Myocyte (in vitro differentiated cells): ENCODE results near the gene ADD3. TPM values are rescaled to one million over a fixed set of nuclear protein-coding genes. Genes with fewer than 3 reads are reported as not detected.
A peak's percentile ranks its signal among the peaks of the same experiment; 100 is the strongest.
"Not testable (repeated sequence)": the region's sequence is repeated elsewhere in the genome, so short reads cannot be mapped to it uniquely, and the experiment has no call there.

Source experiments
- DNase-seq: peaks from one replicate; pipeline ENCODE4 v3.0.0-alpha.2; 2012; ENCODE audit warnings: low read depth
- total RNA-seq: library from RNA; depleted of rRNA; stranded (reverse); fragments of >200 nt; gene quantifications from 2 replicates; pipeline ENCODE4 v1.2.3, GENCODE V29; 2014

ADD3 gene
- total RNA-seq, 1 donor from 2014 or later = 799 TPM

DNA sequence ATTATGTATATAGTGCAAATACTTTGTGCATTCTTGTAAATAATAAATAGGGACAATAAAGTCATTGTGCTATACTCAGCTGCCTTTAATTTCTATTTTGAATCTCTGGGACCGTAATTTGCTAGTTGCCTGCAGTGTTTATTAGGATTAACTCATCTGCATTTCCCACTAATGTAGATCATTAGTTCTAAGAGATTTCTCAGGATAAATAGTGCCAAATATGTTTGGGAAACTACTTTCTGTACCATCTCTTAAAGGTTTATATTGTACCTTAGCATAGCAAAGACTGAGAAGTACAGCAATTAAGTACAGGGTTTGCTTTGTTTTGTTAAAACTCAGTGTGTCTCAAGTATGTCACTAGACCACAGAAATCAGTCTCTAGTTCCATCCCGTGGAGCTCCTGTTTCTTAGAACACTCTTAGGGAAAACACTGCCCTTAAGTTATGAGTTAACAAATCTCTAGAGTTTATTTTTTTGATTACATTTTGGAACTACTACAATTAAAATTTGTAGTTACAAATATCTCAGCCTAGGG is 26.0 kb downstream of the ADD3 start:
- DNase-seq = peak; percentile 23

- no peak for DNase-seq
These were observed 26.8 kb downstream of the ADD3 start for GRCh38 chr10:110034596-110034995.

DNA sequence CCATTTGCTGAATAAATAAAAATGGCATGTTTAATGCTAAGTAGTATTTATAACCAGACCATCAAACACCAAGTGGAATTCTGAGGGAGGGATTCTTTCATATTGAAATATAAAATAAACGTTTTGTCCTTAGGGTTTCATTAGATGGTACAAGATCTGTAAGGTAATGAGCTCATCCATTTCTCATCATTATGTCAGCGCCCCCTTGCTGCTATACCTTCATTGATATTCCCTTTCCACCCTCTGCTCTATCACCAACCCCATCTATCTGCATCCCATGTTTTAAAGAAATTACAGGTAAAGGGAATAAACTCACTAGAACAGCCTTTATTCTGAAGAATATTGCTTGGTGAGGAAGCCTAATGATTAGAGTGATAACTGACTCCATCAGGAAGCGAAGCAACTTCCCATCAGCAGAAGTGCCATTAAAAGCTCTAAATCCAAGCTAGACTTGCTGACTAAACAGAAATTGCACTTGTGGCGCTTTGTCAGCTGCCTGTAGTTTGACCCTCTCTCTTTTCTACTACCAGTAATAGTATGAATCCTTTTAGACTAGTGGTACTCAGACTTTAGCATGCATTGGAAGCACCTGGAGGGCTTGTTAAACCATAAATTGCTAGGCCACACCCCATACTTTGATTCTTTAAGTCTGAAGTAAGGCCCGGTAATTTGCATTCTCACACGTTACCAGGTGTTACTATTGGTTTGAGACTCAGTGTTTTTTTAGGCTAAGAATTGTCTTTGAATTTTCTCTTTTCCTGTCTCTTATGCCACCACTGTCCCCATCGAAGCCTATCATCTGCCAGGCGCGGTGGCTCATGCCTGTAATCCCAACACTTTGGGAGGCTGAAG is 27.5 kb downstream of the ADD3 start:
- no peak for DNase-seq

GRCh38 chr10:110036640-110037039 is 28.9 kb downstream of the ADD3 start:
- no peak for DNase-seq

GRCh38 chr10:110039254-110039653 is 31.5 kb downstream of the ADD3 start:
- no peak for DNase-seq

DNA sequence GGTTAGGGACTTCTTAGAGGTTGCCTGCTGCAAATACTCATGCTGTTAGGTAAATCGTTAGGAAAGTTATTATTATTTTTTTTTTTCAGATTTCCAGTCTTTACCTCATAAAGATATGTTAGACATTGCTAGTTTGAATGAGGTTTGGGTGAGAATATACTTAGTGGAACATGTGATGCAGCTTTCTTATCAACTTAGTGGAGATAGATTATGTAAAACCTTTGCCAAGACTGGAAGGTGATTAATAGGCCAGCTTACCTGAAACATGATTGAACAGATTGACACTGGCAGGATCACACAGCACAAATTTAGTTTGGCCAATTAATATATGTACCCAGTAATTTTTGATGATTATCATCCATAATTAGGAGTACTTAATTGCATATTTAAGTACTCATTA is 32.3 kb downstream of the ADD3 start:
- DNase-seq = no peak

- DNase-seq = no peak
These were observed 33.1 kb downstream of the ADD3 start for GRCh38 chr10:110040767-110041478.

- no peak for DNase-seq
These were observed 33.7 kb downstream of the ADD3 start for GRCh38 chr10:110041479-110041829.

- no peak for DNase-seq
These were observed 34.4 kb downstream of the ADD3 start for GRCh38 chr10:110042181-110042580.

DNA sequence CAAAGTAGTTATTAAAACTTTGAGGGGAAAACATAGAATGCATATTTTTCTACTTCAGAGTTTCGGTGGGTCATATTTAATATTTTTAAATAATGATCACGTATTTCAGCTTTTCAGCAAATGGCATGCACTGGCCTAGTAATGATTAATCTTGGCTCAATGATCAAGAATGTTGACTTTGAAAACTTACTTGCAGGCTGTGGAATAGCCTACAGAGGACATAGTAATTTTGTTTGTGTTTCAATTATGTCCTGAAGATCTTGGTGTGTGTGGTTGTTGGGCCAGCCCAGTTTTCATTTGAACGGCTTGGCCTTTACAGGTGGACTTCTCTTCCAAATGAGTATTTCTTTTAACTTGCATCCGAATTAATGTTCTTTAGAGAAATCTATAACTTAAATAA is 35.1 kb downstream of the ADD3 start:
- DNase-seq = no peak

DNA sequence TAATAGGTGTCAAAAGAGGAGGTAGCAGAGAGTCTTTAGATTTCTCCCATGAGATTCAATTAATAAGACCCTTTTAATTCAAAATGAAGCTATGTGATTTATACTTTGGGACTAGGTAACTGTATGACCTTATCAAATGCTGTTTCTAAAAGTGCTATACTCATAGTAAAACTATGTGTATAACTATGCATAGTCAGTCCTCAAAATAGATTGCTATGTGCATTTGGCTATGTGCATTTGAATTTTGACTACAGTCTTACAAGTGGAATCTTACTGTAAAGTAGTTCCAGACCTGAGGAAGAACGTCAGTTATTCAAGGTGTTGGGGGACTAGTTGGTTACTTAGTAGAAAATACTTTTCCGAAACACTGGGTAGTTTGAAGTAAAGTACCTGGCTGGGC is 36.9 kb downstream of the ADD3 start:
- no peak for DNase-seq

DNA sequence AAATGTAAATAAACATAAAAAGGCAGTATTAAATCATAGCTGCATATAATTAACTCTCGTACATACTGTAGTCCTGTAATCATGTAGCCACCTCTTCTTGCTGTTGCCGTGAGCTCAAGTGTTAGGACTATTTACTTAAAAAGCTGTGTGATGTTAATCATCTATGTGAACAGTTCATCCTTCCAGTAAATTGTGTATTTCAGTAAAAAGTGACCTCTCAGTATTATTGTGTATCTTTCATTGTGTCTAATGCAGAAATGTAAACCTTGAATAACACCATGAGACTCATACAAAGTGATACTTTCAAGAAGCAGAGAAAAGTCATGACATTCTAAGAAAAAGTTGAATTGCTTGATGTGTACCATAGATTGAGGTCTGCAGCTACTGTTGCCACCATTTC is 38.0 kb downstream of the ADD3 start:
- DNase-seq = no peak

GRCh38 chr10:110048145-110048544 is 40.4 kb downstream of the ADD3 start:
- not testable (repeated sequence) for DNase-seq

- DNase-seq = no peak
These were observed 41.0 kb downstream of the ADD3 start for GRCh38 chr10:110048781-110049180.

GRCh38 chr10:110049889-110050591 is 42.3 kb downstream of the ADD3 start:
- DNase-seq = not testable (repeated sequence)

DNA sequence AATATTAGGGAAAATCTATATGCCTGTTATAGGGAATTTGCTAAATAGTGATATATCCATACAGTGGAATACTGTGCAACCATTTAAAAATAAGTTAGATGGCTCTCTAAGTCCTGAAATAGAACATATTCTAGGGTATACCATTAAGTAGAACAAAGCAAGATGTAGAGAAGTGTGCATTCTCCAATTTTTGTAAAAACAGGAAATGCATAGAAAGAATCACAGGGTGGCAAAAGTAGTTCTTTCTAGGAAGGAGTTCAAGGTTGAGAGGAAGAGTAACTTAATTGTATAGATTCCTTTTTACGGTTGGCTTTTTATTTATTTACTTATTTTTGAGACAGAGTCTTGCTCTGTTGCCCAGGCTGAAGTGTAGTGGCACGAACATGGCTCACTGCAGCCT is 43.7 kb downstream of the ADD3 start:
- no peak for DNase-seq

- DNase-seq = no peak
These were observed 45.1 kb downstream of the ADD3 start for GRCh38 chr10:110052916-110053315.

GRCh38 chr10:110056822-110057221 is 49.0 kb downstream of the ADD3 start:
- peak; percentile 22 for DNase-seq

DNA sequence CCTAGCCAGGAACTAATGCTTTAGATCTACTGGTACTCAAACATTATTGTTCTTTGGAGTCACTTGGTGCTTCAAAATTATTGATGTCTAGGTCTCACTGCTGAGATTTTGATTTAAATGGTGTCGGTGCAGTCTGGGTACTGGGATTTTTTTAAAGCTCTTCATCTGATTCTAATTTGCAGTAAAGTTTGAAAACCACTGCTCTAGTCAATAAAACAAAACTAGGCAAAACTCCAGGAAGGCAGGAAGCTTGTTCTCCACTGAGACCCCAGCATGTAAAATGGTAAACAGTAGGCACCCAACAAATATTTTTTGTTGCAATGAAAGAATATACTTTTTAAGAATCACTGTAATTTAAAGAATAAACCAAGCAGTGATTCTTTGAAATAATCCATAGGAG is 49.7 kb downstream of the ADD3 start:
- DNase-seq = no peak

DNA sequence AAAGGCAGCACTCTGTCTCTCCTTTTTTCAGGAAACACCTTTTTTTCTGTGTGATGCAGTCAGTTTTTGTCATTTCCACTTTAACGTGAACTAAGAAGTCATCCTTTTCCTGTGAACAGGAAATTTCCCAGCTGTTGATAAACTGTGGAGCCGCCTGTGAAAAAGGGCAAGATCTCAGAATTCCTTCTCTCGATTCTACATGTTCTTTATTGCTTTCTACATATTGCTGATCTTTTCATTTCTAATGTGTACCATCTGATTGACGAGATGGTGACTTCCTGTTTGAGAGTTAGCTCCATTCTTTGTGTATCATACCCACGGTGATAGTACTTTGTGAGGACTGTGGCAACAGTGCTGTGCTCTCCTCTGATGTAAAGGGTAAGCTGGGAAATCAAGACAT is 50.4 kb downstream of the ADD3 start:
- no peak for DNase-seq

DNA sequence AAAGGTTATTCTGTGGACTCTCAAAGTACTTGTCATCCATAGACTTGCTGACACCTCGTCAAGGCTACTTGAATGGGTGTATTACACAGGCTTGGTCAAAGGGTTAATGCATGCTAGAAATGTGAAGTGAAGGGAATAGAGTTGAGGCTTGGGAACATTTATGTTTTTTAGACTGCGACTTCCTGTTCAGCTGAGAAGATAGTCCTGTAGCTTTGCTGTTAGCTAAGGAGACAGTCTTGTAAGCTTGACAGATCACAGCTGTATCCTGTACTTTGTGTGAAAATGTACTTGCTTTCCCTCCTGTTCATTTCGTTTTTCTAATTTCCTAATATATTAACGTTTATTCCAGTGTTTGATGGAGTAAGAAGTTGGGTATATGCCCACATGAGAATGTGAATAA is 52.1 kb downstream of the ADD3 start:
- no peak for DNase-seq

GRCh38 chr10:110061687-110062086 is 53.9 kb downstream of the ADD3 start:
- no peak for DNase-seq
